HepG2 (cell line): ENCODE data around the gene B4GALT7. TPM values are rescaled to one million over a fixed set of nuclear protein-coding genes. Genes with fewer than 3 reads are reported as not detected.

Source experiments
- AGO2 ChIP-seq: fragments of 200-400 bp; formaldehyde crosslinking; optimal IDR thresholded peaks from 2 replicates; pipeline ENCODE3; 2017; ENCODE audit warnings: mild to moderate bottlenecking, low read depth, low read length, moderate library complexity
- BRD4 ChIP-seq: sonication (generic); formaldehyde crosslinking; IDR thresholded peaks from 2 replicates; pipeline ENCODE4 v1.4.0; 2020; ENCODE audit warnings: missing genetic modification reagents
- CREM ChIP-seq, 2 experiments: sonication (generic) in 1 of 2; formaldehyde crosslinking in 1 of 2; IDR thresholded peaks; 2 replicates each; pipeline versions ENCODE4 v1.4.0 to v1.6.1; 2016 to 2020; ENCODE audit warnings: antibody characterized with exemption in 1 of 2, mild to moderate bottlenecking in 1 of 2, missing genetic modification reagents in 1 of 2
- MYC ChIP-seq: sonication (generic); formaldehyde crosslinking; IDR thresholded peaks from 2 replicates; pipeline ENCODE4 v1.9.0; 2021; ENCODE audit warnings: missing genetic modification reagents, borderline replicate concordance
- PHB2 ChIP-seq: fragments of 450-650 bp; IDR thresholded peaks from 2 replicates; pipeline ENCODE4 v1.6.1; 2018; ENCODE audit not compliant: partially characterized antibody
- RBM22 ChIP-seq: fragments of 200-400 bp; formaldehyde crosslinking; optimal IDR thresholded peaks from 2 replicates; pipeline ENCODE3; 2017; ENCODE audit warnings: mild to moderate bottlenecking, low read length, moderate library complexity
- SIX4 ChIP-seq: sonication (generic); formaldehyde crosslinking; IDR thresholded peaks from 2 replicates; pipeline ENCODE4 v1.4.0; 2020; ENCODE audit warnings: missing genetic modification reagents
- SMAD3 ChIP-seq: sonication (generic); formaldehyde crosslinking; IDR thresholded peaks from 2 replicates; pipeline ENCODE4 v1.4.0; 2020; ENCODE audit warnings: missing genetic modification reagents
- SPEN ChIP-seq: sonication (generic); formaldehyde crosslinking; IDR thresholded peaks from 2 replicates; pipeline ENCODE4 v1.5.1; 2020; ENCODE audit warnings: low read depth, mild to moderate bottlenecking, missing genetic modification reagents
- THYN1 ChIP-seq: sonication (generic); formaldehyde crosslinking; IDR thresholded peaks from 2 replicates; pipeline ENCODE4 v1.8.1; 2023; ENCODE audit warnings: low read depth, mild to moderate bottlenecking, moderate library complexity, missing genetic modification reagents, borderline replicate concordance
- ZMYM2 ChIP-seq: sonication (generic); formaldehyde crosslinking; IDR thresholded peaks from 2 replicates; pipeline ENCODE4 v1.8.0; 2022; ENCODE audit warnings: mild to moderate bottlenecking, missing genetic modification reagents
- ZMYM4 ChIP-seq: sonication (generic); formaldehyde crosslinking; IDR thresholded peaks from 2 replicates; pipeline ENCODE4 v1.8.1; 2023; ENCODE audit warnings: mild to moderate bottlenecking, missing genetic modification reagents
- ZNF501 ChIP-seq: sonication (generic); formaldehyde crosslinking; IDR thresholded peaks from 2 replicates; pipeline ENCODE4 v1.5.1; 2020; ENCODE audit warnings: mild to moderate bottlenecking, moderate library complexity, missing genetic modification reagents
- ZNF768 ChIP-seq: sonication (generic); formaldehyde crosslinking; IDR thresholded peaks from 2 replicates; pipeline ENCODE4 v1.4.0; 2020; ENCODE audit warnings: missing genetic modification reagents
- ZNF781 ChIP-seq: sonication (generic); formaldehyde crosslinking; IDR thresholded peaks from 2 replicates; pipeline ENCODE4 v1.5.1; 2020; ENCODE audit warnings: borderline replicate concordance, mild to moderate bottlenecking, missing genetic modification reagents; ENCODE audit errors: not compliant biosample characterization
- polyA plus RNA-seq, 8 experiments: library from polyadenylated mRNA; depleted of rRNA in 3 of 8; stranded (reverse) in 7 of 8; unstranded in 1 of 8; fragments of >200 nt; fragmentation: Illumina TruSeq in 4 of 8; extraction: Trizol in 4 of 8; gene quantifications; 2 replicates each; pipeline versions ENCODE4 v1.2.1 to v1.2.3, GENCODE V29; 2011 to 2016; ENCODE audit warnings: low read depth in 4 of 8, missing spikeins in 1 of 8, mixed read lengths in 1 of 8; ENCODE audit not compliant: insufficient read depth in 1 of 8
- total RNA-seq, 5 experiments: library from RNA; depleted of rRNA; stranded (reverse); fragments of >200 nt; fragmentation: Illumina TruSeq; extraction: Trizol; gene quantifications; 2 replicates each; pipeline ENCODE4 v1.2.3, GENCODE V29; 2016; ENCODE audit warnings: low read depth in 1 of 5
- TF ChIP-seq, protein P1 (sequence below): conservative IDR thresholded peaks from 2 replicates; pipeline ENCODE4 v1.6.1; 2018; ENCODE audit warnings: missing genetic modification reagents
- TF ChIP-seq, protein P2 (sequence below), 2 experiments: fragments of 450-650 bp in 1 of 2; sonication (generic) in 1 of 2; formaldehyde crosslinking; IDR thresholded peaks; 2 replicates each; pipeline versions ENCODE4 v1.5.0 to v1.8.0; 2020 to 2022; ENCODE audit warnings: mild to moderate bottlenecking in 1 of 2, missing genetic modification reagents in 1 of 2
- TF ChIP-seq, protein P3 (sequence below), 2 experiments: sonication (generic) in 1 of 2; formaldehyde crosslinking in 1 of 2; IDR thresholded peaks; 2 replicates each; pipeline versions ENCODE4 v1.4.0 to v1.6.1; 2018 to 2020; ENCODE audit warnings: missing genetic modification reagents in 2 of 2, borderline replicate concordance in 1 of 2, low read depth in 1 of 2, mild to moderate bottlenecking in 1 of 2, missing biosample characterization in 1 of 2
- TF ChIP-seq, protein P4 (sequence below): sonication (generic); formaldehyde crosslinking; IDR thresholded peaks from 2 replicates; pipeline ENCODE4 v1.5.0; 2020; ENCODE audit warnings: missing genetic modification reagents
- TF ChIP-seq, protein P5 (sequence below): IDR thresholded peaks from 2 replicates; pipeline ENCODE4 v1.6.1; 2018; ENCODE audit warnings: missing genetic modification reagents, mild to moderate bottlenecking, missing compliant biosample characterization

The B4GALT7 gene
- total and polyA plus RNA-seq, 2 of the 13 experiments (the other 11 are each of a cell fraction or from before 2014, with no cell fraction given): 16.4 to 20.5 TPM

DNA sequence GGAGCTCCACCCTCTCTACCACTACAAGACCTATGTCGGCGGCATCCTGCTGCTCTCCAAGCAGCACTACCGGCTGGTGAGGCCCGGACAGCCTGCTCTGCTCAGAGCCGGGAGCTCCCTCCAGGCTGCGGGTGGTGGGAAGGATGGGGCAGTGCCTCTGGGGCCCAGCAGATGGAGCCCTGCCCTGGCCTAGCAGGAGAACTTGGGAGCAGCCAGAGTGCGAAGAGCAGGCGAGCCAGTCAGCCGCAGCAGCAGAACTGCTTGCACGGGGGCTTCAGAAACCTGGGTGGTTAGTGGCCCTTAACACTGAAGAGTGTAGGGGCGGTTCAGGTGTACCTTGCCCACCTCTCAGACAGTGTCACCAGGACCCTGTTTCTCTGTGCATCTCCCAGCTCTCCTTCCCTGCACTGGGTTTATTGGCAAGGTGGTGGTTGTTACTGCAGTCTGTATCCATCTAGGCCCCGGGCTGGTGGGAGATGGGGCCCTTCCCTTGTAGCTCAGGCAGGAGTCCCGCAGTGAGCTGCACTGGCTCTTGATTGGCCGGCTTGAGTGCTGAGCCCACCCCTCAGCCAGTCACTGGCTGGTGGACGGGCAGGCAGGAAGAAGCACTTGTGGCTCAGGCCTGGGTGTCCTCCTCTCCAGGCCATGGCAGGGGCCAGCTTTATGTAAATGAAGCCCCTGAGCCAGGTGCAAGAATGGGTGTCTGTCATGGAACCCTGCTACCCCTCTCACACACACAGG is 7.7 kb downstream of the B4GALT7 start (continued):
- TF ChIP-seq RBM22: no peak
- TF ChIP-seq ZMYM4: peak; percentile 33; the same call in 1 of the 2 replicates
- TF ChIP-seq ZNF501 (CRISPR knock-in tag): peak; percentile 85
- no peak for TF ChIP-seq CREM (IDR thresholded peaks at IDR 0.05)
- TF ChIP-seq CREM (CRISPR knock-in tag; IDR thresholded peaks at IDR 0.05): no peak
- no peak for TF ChIP-seq SIX4 (CRISPR knock-in tag)
- TF ChIP-seq BRD4: no peak
- no peak for TF ChIP-seq THYN1 (CRISPR knock-in tag)
- no peak for TF ChIP-seq ZMYM2 (CRISPR knock-in tag)
- peak; percentile 21 for TF ChIP-seq AGO2
- no peak for TF ChIP-seq PHB2
- TF ChIP-seq ZNF768 (CRISPR knock-in tag): peak; percentile 31; the same call in 1 of the 2 replicates
- TF ChIP-seq SMAD3 (CRISPR knock-in tag): 0 out of 2 replicates have a peak, but pooled peaks have one; percentile 27
- TF ChIP-seq, protein P1, sequence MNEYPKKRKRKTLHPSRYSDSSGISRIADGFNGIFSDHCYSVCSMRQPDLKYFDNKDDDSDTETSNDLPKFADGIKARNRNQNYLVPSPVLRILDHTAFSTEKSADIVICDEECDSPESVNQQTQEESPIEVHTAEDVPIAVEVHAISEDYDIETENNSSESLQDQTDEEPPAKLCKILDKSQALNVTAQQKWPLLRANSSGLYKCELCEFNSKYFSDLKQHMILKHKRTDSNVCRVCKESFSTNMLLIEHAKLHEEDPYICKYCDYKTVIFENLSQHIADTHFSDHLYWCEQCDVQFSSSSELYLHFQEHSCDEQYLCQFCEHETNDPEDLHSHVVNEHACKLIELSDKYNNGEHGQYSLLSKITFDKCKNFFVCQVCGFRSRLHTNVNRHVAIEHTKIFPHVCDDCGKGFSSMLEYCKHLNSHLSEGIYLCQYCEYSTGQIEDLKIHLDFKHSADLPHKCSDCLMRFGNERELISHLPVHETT (CRISPR knock-in tag): 0 out of 2 replicates have a peak, but pooled peaks have one; percentile 34
- TF ChIP-seq SPEN: no peak
- TF ChIP-seq MYC (CRISPR knock-in tag): no peak
- TF ChIP-seq, protein P2, sequence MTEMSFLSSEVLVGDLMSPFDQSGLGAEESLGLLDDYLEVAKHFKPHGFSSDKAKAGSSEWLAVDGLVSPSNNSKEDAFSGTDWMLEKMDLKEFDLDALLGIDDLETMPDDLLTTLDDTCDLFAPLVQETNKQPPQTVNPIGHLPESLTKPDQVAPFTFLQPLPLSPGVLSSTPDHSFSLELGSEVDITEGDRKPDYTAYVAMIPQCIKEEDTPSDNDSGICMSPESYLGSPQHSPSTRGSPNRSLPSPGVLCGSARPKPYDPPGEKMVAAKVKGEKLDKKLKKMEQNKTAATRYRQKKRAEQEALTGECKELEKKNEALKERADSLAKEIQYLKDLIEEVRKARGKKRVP (CRISPR knock-in tag; IDR thresholded peaks at IDR 0.05): no peak
- no peak for TF ChIP-seq ZNF781 (CRISPR knock-in tag)
- TF ChIP-seq, protein P3, sequence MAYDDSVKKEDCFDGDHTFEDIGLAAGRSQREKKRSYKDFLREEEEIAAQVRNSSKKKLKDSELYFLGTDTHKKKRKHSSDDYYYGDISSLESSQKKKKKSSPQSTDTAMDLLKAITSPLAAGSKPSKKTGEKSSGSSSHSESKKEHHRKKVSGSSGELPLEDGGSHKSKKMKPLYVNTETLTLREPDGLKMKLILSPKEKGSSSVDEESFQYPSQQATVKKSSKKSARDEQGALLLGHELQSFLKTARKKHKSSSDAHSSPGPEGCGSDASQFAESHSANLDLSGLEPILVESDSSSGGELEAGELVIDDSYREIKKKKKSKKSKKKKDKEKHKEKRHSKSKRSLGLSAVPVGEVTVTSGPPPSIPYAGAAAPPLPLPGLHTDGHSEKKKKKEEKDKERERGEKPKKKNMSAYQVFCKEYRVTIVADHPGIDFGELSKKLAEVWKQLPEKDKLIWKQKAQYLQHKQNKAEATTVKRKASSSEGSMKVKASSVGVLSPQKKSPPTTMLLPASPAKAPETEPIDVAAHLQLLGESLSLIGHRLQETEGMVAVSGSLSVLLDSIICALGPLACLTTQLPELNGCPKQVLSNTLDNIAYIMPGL (CRISPR knock-in tag; IDR thresholded peaks at IDR 0.05; ENCODE audit: borderline replicate concordance in 1 of 2, low read depth in 1 of 2): peak; percentile 46 to 52; a peak in 2 of 4 replicates
- TF ChIP-seq, protein P4, sequence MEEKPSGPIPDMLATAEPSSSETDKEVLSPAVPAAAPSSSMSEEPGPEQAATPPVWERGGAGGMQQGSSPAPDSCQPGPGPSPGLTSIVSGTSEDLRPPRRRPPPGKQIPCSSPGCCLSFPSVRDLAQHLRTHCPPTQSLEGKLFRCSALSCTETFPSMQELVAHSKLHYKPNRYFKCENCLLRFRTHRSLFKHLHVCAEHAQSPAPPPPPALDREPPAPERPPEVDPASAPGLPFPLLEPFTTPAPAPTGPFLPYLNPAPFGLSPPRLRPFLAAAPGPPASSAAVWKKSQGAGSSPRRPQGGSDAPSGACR (CRISPR knock-in tag): no peak
- TF ChIP-seq, protein P5, sequence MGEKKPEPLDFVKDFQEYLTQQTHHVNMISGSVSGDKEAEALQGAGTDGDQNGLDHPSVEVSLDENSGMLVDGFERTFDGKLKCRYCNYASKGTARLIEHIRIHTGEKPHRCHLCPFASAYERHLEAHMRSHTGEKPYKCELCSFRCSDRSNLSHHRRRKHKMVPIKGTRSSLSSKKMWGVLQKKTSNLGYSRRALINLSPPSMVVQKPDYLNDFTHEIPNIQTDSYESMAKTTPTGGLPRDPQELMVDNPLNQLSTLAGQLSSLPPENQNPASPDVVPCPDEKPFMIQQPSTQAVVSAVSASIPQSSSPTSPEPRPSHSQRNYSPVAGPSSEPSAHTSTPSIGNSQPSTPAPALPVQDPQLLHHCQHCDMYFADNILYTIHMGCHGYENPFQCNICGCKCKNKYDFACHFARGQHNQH: peak; percentile 70; the same call in 1 of the 2 replicates
